Ectodermal cell (in vitro differentiated cells): ENCODE measurements around the gene PYCARD.
A peak's percentile ranks its signal among the peaks of the same experiment; 100 is the strongest.

ENCODE experiments used
- H3K27ac ChIP-seq: 2 replicates; pipeline ENCODE4 v1.7.0; 2013; ENCODE audit warnings: mild to moderate bottlenecking, low read depth, low read length; ENCODE audit not compliant: insufficient read depth, poor library complexity, severe bottlenecking
- H3K27me3 ChIP-seq: 2 replicates; pipeline ENCODE4 v1.7.0; 2013; ENCODE audit warnings: mild to moderate bottlenecking, low read length; ENCODE audit not compliant: insufficient read depth, control insufficient read depth, poor library complexity, severe bottlenecking
- H3K36me3 ChIP-seq: one replicate; pipeline ENCODE4 v1.7.0; 2013; ENCODE audit warnings: low read length; ENCODE audit not compliant: control insufficient read depth, insufficient read depth
- H3K4me1 ChIP-seq: one replicate; pipeline ENCODE4 v1.7.0; 2013; ENCODE audit warnings: low read length; ENCODE audit not compliant: control insufficient read depth, insufficient read depth
- H3K4me3 ChIP-seq: 2 replicates; pipeline ENCODE4 v1.7.0; 2013; ENCODE audit warnings: low read depth, low read length, control low read depth; ENCODE audit not compliant: insufficient read depth
- H3K9me3 ChIP-seq: 2 replicates; pipeline ENCODE4 v1.7.0; 2013; ENCODE audit warnings: mild to moderate bottlenecking, low read length, moderate library complexity; ENCODE audit not compliant: control insufficient read depth
- WGBS, 2 experiments: methylation state at CpG; one replicate each; pipeline ENCODE4 v1.1.7; 2013; ENCODE audit warnings: missing lambda C conversion rate in 2 of 2; 5-methylcytosine and 5-hydroxymethylcytosine counted together

The PYCARD gene

DNA sequence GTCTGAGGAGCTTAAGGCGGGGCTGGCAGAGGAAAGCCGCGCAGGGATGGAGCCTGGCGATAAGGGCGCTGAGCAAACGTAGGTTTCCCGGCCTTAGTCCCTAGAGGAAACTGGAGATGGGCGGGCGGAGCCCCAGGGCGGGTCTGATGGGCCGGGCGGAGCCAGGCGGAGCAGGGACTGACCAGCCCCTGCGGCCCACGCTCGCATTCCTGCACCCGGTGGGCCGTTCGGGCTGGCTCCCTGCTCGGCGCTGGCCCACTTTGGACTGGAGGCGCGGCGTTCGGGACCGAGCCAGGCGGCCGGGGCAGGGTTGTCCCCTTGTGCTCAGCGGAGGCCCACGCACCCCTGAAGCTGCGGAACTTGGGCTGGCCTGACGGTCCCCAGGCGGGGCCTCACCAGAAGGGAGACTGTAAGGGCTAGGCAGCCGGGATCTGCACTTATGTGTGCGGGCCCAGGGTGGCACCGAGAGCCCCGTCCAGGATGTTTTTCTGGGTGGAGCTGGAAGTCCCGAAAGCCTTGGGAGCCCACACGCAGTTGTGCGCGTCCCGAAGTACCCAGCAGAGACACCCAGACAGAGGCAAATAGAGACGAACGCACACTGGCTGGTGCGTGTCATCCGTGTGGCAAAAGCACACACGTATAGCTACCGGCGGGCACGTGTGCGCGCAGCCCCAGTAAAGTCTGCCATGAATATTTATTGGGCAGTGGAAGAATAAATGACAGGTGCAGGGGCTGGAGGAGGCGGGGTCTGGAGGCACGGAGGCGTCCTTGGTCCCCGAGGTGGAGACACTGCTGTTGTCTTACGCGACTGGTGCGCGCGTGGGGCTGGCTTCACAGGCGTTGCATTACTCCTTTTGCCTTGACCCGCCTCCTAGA lies 13.0 kb upstream of the PYCARD start:
- Histone ChIP-seq H3K9me3 (no peaks in the 10 kb centered on the region), H3K4me3 (peak overlapping the region; percentile 44), H3K36me3 (no peaks in the 10 kb centered on the region), H3K4me1 (peaks cover 17% of the 10 kb centered on the region), H3K27me3 (peaks cover 62% of the 10 kb centered on the region), H3K27ac (no peak overlapping the region)
- WGBS, 2 experiments = 2% methylated on average over 63 of the region's 63 CpGs

DNA sequence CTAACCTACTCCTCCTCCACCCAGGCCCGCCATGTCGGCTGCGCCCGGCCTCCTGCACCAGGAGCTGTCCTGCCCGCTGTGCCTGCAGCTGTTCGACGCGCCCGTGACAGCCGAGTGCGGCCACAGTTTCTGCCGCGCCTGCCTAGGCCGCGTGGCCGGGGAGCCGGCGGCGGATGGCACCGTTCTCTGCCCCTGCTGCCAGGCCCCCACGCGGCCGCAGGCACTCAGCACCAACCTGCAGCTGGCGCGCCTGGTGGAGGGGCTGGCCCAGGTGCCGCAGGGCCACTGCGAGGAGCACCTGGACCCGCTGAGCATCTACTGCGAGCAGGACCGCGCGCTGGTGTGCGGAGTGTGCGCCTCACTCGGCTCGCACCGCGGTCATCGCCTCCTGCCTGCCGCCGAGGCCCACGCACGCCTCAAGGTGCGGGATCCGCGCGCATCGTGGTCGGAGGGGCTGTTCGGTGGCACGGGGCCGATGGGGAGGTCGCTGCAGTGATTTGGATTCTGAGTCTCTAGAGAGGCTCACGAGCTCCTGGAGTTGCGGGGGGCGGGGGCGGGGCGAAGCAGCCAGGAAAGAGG lies 12.2 kb upstream of the PYCARD start:
- Histone ChIP-seq H3K27me3 (peaks cover 62% of the 10 kb centered on the region), H3K9me3 (no peaks in the 10 kb centered on the region), H3K36me3 (no peaks in the 10 kb centered on the region), H3K4me3 (peak overlapping the region; percentile 44), H3K4me1 (peaks cover 17% of the 10 kb centered on the region), H3K27ac (no peak overlapping the region)
- 1% methylated on average over 58 of the region's 58 CpGs for WGBS, 2 experiments

DNA sequence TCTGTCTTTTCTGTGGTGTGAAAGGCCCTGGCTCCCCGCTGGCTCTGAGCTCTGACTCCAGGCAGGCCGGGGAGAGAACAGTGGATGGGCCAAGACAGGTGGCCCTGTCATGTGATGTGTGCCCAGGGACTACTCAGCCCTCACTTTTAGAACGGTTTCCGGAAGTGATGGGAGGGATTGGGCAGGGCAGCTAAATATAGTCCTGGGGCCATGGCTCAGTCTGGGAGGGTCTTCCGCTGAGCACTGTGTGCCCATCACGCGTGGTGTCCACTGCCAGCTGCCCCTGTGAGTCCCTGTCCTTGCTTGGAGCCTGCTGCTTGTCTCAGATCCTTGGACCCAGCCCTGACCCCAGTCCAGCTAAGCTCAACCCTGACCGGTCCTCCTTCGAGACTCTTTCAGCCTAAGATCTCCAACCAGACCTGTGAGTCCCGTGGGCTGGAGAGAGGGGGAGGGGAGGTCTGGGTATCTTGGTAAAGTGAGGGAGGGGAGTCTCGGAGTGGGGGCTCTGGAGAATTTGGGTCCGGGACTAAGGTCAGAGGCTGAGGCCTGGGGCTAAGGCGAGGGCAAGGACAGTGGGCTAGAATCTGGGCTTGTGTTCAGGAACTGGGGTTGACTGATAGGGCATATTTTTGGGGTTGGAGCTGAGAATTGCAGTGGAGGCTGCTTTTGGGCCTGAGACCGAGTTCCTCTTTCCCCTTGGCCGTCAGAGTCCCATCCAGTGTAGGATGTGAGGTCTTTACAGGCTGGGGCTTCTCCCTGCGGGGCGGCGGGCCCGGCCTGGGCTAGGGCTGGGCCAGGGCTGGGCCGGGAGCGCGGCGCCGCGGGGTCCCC lies 11.5 kb upstream of the PYCARD start, which contains the start of gene TRIM72:
Gene TRIM72 (plus strand): TSS at position 243 of the 831 bp plus-strand sequence. CDS start 620 bp downstream, outside the sequence.
- Histone ChIP-seq H3K4me3 (peak within 1 kb of the TSS; percentile 44), H3K27me3 (peaks cover 62% of the 10 kb centered on the region)
- WGBS, 2 experiments = 41 to 42% methylated on average over 25 of the region's 25 CpGs

DNA sequence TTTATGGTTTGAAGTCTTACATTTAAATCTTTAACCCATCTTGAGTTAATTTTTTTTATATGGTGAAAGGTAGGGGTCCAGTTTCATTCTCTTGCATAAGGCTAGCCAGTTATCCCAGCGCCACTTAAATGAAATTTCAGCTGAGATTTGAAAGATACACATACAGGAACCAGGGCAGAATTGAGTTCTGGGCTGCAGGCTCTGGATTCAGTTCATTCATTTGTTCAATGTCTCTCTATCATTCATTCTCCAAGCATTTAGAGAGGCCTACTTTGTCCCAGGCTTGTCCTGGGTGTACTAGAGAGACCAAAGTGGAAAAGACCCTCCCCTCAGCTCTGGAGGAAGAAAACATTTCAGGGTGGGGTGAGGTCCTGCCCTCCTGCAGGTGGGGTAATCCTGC lies 10.8 kb upstream of the PYCARD start:
- WGBS, 2 experiments = 95 to 97% methylated on average over 1 of the region's 1 CpG
- Histone ChIP-seq H3K27me3 (peaks cover 56% of the 10 kb centered on the region), H3K36me3 (no peaks in the 10 kb centered on the region), H3K4me3 (no peak overlapping the region), H3K27ac (no peak overlapping the region), H3K4me1 (peaks cover 17% of the 10 kb centered on the region), H3K9me3 (no peaks in the 10 kb centered on the region)

More for the DNA sequence above, 11.5 kb upstream of the PYCARD start, which contains the start of gene TRIM72:
- H3K4me1 ChIP-seq = peaks cover 17% of the 10 kb centered on the region
- H3K36me3 ChIP-seq = no peaks in the 10 kb centered on the region
- H3K27ac ChIP-seq = no peak within 1 kb of the TSS
- H3K9me3 ChIP-seq = no peaks in the 10 kb centered on the region

DNA sequence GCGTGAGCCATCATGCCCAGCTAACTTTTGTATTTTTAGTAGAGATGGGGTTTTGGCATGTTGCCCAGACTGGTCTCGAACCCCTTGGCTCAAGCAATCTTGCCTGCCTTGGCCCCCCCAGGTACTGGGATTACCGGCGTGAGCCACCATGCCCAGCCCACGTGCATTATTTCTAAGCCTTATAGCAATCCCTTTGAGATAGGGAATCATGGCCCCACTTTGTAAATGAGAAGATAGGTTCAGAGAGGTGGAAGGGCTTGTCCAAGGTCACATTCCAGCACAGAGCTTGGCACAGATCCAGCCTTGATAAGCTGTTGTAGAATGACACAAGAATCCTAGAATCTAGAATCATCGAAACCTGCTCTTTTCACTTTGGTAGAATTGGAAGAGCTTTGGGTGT lies 4.2 kb upstream of the PYCARD start:
- Histone ChIP-seq H3K36me3 (no peaks in the 10 kb centered on the region), H3K4me1 (no peaks in the 10 kb centered on the region), H3K9me3 (no peaks in the 10 kb centered on the region), H3K27me3 (peaks cover 34% of the 10 kb centered on the region), H3K27ac (no peak overlapping the region), H3K4me3 (no peak overlapping the region)
- WGBS, 2 experiments = 92 to 93% methylated on average over 6 of the region's 6 CpGs

DNA sequence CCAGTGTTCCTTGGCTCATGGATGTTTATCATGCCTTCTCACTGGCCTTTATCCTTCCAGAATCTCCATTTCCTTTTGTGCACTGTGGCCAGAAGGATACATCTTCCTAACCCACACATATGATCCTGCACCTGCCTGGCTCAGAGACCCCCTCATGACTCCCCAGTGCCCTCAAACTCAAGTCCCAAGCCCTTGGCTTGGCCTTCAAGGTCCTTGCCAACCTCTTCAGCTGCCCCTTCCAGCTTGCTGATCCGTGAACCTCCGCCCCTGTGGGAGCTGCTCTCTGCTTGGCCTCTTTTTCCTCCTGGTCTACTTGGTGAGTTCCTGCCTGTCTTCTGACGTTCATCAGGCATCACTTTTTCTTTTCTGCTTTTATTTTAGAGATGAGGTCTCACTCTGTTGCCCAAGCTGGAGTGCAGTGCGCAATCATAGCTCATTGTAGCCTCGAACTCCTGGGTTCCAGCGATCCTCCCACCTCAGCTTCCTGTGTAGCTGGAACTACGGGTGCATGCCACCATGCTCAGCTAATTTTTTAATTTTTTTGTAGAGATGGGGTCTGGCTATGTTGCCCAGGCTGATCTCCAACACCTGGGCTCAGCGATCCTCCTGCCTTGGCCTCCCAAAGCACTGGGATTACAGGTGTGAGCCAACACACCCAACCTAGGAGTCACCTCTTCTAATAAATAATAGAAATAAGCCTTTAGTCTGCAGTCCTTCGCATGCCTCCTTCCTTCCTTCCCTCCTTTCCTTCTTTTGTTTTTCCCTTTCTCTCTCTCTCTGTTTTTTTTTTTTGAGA lies 2.5 kb upstream of the PYCARD start:
- Histone ChIP-seq H3K27me3 (peaks cover 46% of the 10 kb centered on the region), H3K9me3 (no peaks in the 10 kb centered on the region), H3K36me3 (no peaks in the 10 kb centered on the region), H3K4me1 (no peaks in the 10 kb centered on the region), H3K27ac (no peak overlapping the region), H3K4me3 (no peak overlapping the region)
- 90% methylated on average over 9 of the region's 9 CpGs for WGBS, 2 experiments

DNA sequence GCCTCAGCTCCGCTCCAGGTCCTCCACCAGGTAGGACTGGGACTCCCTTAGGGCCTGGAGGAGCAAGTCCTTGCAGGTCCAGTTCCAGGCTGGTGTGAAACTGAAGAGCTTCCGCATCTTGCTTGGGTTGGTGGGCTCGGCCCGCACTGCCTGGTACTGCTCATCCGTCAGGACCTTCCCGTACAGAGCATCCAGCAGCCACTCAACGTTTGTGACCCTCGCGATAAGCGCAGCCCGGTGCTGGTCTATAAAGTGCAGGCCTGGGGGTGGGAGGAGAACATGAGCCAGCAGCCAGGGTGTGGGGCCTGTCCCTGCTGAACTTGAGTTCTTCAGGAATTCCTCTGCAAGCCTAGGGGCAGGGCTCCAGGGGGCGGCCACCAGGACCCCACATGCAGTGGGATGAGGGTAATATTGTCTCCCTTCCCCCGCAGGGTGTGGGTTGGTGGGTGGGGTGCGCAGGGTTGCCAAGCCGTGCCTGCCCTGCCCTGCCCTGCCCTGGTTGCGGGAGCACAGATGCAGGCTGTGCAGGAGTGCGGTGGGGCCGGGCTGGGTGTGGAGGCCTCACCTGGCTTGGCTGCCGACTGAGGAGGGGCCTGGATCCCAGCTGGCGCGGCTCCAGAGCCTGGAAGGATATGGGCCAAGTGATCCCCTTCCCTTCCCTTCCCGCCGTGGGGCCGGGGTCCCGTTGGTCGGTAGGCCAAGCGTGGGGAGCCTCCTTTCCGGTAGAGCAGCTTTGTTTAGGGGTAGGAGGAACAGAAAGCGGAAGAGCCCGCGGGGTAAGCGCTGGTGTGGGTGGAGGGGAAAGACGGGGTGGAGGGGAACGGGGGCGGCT lies 762 bp downstream of the PYCARD start:
- H3K27ac ChIP-seq = no peak overlapping the region
- 21 to 22% methylated on average over 35 of the region's 35 CpGs for WGBS, 2 experiments
- H3K36me3 ChIP-seq = no peaks in the 10 kb centered on the region
- H3K27me3 ChIP-seq = peaks cover 46% of the 10 kb centered on the region
- peak overlapping the region; percentile 32 for H3K4me3 ChIP-seq
- H3K9me3 ChIP-seq = no peaks in the 10 kb centered on the region
- no peaks in the 10 kb centered on the region for H3K4me1 ChIP-seq

DNA sequence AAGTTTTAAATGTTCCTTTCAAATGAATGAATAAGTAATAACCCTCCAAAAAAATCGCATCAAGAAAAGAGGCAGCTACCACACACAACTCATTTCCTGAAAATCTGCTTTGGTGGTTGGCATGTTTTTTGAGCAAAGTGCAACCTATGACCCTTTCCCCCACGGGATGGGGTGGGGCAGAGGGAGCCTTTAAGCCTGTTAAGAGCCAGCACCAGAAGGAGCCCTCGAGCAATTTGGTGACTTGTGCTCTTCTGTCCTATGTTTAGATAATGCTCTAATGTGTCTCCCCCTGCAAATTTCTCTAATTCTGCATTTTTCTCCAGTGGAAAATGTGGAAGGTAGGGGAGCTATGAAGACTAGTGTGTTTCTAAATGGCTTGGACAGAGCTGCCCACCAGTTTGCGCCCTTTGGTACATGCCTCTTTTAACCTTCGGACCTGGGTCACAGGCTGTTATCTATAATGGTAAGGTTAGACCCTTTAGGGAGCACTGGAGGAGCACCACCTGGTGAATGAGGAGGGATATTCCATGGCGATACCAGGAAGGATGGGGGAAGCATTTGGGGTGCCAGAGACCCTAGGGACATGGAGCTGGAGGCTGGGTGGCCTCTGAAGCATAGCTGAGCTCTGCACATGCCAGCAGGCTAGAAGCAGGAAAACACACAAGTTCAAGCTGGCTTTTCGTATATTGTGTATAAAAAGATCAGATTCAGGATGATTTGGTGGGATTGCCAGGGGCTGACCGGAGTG lies 1.6 kb downstream of the PYCARD start:
- 82 to 85% methylated on average over 7 to 8 of the region's 8 CpGs for WGBS, 2 experiments
- H3K27me3 ChIP-seq = peaks cover 46% of the 10 kb centered on the region
- H3K4me3 ChIP-seq = no peak overlapping the region
- H3K4me1 ChIP-seq = no peaks in the 10 kb centered on the region
- H3K36me3 ChIP-seq = peaks cover 3% of the 10 kb centered on the region
- no peaks in the 10 kb centered on the region for H3K9me3 ChIP-seq
- no peak overlapping the region for H3K27ac ChIP-seq
